Stimulated activated CD4-positive, alpha-beta T cell treated with anti-CD3 and anti-CD28 coated beads, Interleukin-12 subunit alpha, Interleukin-12 subunit beta, amount 100 ng/mL, for 4 hours (primary cell): ENCODE measurements around the gene TMEM258.

Experiments
- DNase-seq: peaks from one replicate; pipeline ENCODE4 v3.0.0-alpha.2; 2020

TMEM258 gene

GRCh38 chr11:61817471-61818202, 25.2 kb upstream of the TMEM258 start:
- no peak for DNase-seq

- peak; percentile 77 for DNase-seq
These were observed 24.5 kb upstream of the TMEM258 start, which contains the start of gene FADS1 for GRCh38 chr11:61816736-61817455. Gene FADS1 (minus strand): TSS chr11:61817003. CDS start chr11:61816929, 74 bp downstream.

GRCh38 chr11:61815790-61816735, 23.7 kb upstream of the TMEM258 start:
- peak; percentile 54 for DNase-seq

GRCh38 chr11:61814958-61815789, 22.8 kb upstream of the TMEM258 start:
- peak; percentile 32 for DNase-seq

GRCh38 chr11:61814247-61814957, 22.0 kb upstream of the TMEM258 start:
- no peak for DNase-seq

- DNase-seq = no peak
These were observed 20.5 kb upstream of the TMEM258 start for GRCh38 chr11:61812736-61813411.

GRCh38 chr11:61811831-61812230, 19.4 kb upstream of the TMEM258 start:
- no peak for DNase-seq

GRCh38 chr11:61810671-61811175, 18.3 kb upstream of the TMEM258 start:
- DNase-seq = no peak

- no peak for DNase-seq
These were observed 14.4 kb upstream of the TMEM258 start for GRCh38 chr11:61806785-61807184.

- no peak for DNase-seq
These were observed 12.7 kb upstream of the TMEM258 start for GRCh38 chr11:61805146-61805545.

GRCh38 chr11:61803889-61804647, 11.7 kb upstream of the TMEM258 start:
- DNase-seq = no peak

- no peak for DNase-seq
These were observed 10.2 kb upstream of the TMEM258 start for GRCh38 chr11:61802605-61803004.

- no peak for DNase-seq
These were observed 8.2 kb upstream of the TMEM258 start for GRCh38 chr11:61800331-61801281.

- DNase-seq = no peak
These were observed 7.4 kb upstream of the TMEM258 start for GRCh38 chr11:61799665-61800284.

- DNase-seq = peak; percentile 48
These were observed 5.0 kb upstream of the TMEM258 start for GRCh38 chr11:61797263-61797944.

GRCh38 chr11:61795876-61796526, 3.6 kb upstream of the TMEM258 start:
- DNase-seq = no peak

- no peak for DNase-seq
These were observed 3.1 kb upstream of the TMEM258 start for GRCh38 chr11:61795459-61795858.
